Common myeloid progenitor, CD34-positive (primary cell): ENCODE results near the gene PCDH9.

ENCODE experiments used
- CTCF ChIA-PET: fragments of 350-600 bp; sonication (Branson Sonifier 250); formaldehyde crosslinking; loops from one replicate; lab custom pipeline; 2021; ENCODE audit warnings: antibody characterized with exemption; lab: Charles Lee
- POLR2A ChIA-PET: fragments of 350-600 bp; sonication (Branson Sonifier 250); formaldehyde crosslinking; loops from one replicate; lab custom pipeline; 2021; ENCODE audit warnings: antibody characterized with exemption; lab: Charles Lee
- DNase-seq, 3 donors: peaks; one replicate each; pipeline versions ENCODE4 v3.0.0 to v3.0.0-alpha.2; 2013
- H3K27ac ChIP-seq, 2 experiments: 1 replicate in 1 of 2; 2 replicates in 1 of 2; pipeline ENCODE4 v1.7.0; 2013; ENCODE audit warnings: inconsistent platforms in 2 of 2, low read length in 2 of 2, mild to moderate bottlenecking in 2 of 2, low read depth in 1 of 2, moderate library complexity in 1 of 2; ENCODE audit not compliant: severe bottlenecking in 2 of 2, insufficient read depth in 1 of 2, poor library complexity in 1 of 2
- H3K27me3 ChIP-seq, 5 experiments: replicated peaks in 2 of 5; 1 replicate in 3 of 5; 2 replicates in 2 of 5; pipeline versions ENCODE4 v1.6.1 to v1.7.0; 2013; ENCODE audit warnings: low read length in 4 of 5, mild to moderate bottlenecking in 2 of 5, moderate library complexity in 2 of 5, inconsistent platforms in 1 of 5; ENCODE audit not compliant: insufficient read depth in 5 of 5, control insufficient read depth in 4 of 5
- H3K36me3 ChIP-seq, 4 experiments: 1 replicate in 2 of 4; 2 replicates in 2 of 4; pipeline versions ENCODE4 v1.6.1 to v1.7.0; 2013; ENCODE audit warnings: low read length in 3 of 4, control low read depth in 1 of 4, mild to moderate bottlenecking in 1 of 4; ENCODE audit not compliant: control insufficient read depth in 4 of 4, insufficient read depth in 4 of 4
- H3K4me1 ChIP-seq, 4 experiments: 1 replicate in 3 of 4; 2 replicates in 1 of 4; pipeline versions ENCODE4 v1.6.1 to v1.7.1; 2013; ENCODE audit warnings: low read length in 3 of 4, mild to moderate bottlenecking in 3 of 4, control low read depth in 1 of 4, inconsistent platforms in 1 of 4, moderate library complexity in 1 of 4; ENCODE audit not compliant: control insufficient read depth in 4 of 4, insufficient read depth in 4 of 4; ENCODE audit errors: control extremely low read depth in 1 of 4
- H3K4me3 ChIP-seq, 7 experiments: 1 replicate in 4 of 7; 2 replicates in 3 of 7; pipeline versions ENCODE4 v1.5.1 to v1.7.0; 2013; ENCODE audit warnings: mild to moderate bottlenecking in 7 of 7, low read length in 6 of 7, moderate library complexity in 6 of 7, inconsistent platforms in 2 of 7, low read depth in 2 of 7, control low read depth in 1 of 7; ENCODE audit not compliant: insufficient read depth in 4 of 7, control insufficient read depth in 1 of 7; ENCODE audit errors: extremely low read depth in 1 of 7
- H3K9me3 ChIP-seq, 5 experiments: 1 replicate in 4 of 5; 2 replicates in 1 of 5; pipeline versions ENCODE4 v1.6.1 to v1.7.1; 2013; ENCODE audit warnings: low read length in 4 of 5, mild to moderate bottlenecking in 2 of 5, inconsistent platforms in 1 of 5, low read depth in 1 of 5, moderate library complexity in 1 of 5; ENCODE audit not compliant: control insufficient read depth in 4 of 5, insufficient read depth in 2 of 5; ENCODE audit errors: control extremely low read depth in 1 of 5
- whole genome bisulfite sequencing: methylation state at CpG from one replicate; pipeline ENCODE4 v1.1.5; 2013; ENCODE audit not compliant: insufficient coverage; 5-methylcytosine and 5-hydroxymethylcytosine counted together

The PCDH9 gene

DNA sequence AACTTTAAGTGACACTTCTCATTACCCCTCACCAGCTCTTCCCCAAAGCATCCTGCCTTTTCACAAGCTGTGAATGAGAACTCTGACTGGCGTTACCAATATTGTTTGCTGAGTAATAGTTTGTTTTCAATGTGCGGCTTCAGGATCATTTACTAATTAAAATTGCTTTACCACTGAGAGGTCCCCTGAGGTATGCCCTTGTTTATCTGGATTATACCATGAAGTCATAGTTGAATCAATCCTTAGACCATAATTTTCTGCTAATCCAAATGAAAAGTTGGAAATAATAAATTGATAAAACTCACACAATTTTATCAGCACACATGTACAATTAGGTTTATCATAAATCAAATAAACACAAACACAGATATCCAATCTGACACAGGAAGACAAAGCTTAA is 568.8 kb downstream of the PCDH9 start:
- H3K4me3 ChIP-seq = no peak overlapping the region
- WGBS = no CpG with 5 or more reads among the region's 2 CpGs
- H3K27ac ChIP-seq = no peak overlapping the region
- ChIA-PET POLR2A (no interaction called here), CTCF (no interaction called here)
- H3K9me3 ChIP-seq = no peaks in the 10 kb centered on the region
- no peaks in the 10 kb centered on the region for H3K4me1 ChIP-seq
- H3K27me3 ChIP-seq = no peaks in the 10 kb centered on the region
- no peak for DNase-seq
- H3K36me3 ChIP-seq = no peaks in the 10 kb centered on the region

DNA sequence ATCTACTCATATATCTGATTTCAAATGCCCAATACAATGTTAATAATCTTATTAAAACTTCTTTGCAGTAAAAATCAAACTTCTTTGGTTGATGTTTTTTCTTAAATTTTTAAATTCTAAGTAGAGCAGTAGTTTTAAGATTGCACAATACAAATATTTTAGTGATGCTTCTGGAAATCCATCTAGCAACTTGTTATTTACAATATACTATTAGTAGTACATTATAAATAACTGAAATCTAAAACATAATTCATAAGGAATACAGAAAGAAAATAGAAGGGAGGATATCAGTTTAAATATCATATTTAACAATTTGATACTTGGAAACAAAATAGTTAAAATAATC is 569.7 kb downstream of the PCDH9 start:
- H3K9me3 ChIP-seq = no peaks in the 10 kb centered on the region
- ChIA-PET POLR2A (no interaction called here), CTCF (no interaction called here)
- H3K27me3 ChIP-seq = no peaks in the 10 kb centered on the region
- no peaks in the 10 kb centered on the region for H3K4me1 ChIP-seq
- no peak overlapping the region for H3K27ac ChIP-seq
- DNase-seq = no peak
- no peak overlapping the region for H3K4me3 ChIP-seq
- H3K36me3 ChIP-seq = no peaks in the 10 kb centered on the region

DNA sequence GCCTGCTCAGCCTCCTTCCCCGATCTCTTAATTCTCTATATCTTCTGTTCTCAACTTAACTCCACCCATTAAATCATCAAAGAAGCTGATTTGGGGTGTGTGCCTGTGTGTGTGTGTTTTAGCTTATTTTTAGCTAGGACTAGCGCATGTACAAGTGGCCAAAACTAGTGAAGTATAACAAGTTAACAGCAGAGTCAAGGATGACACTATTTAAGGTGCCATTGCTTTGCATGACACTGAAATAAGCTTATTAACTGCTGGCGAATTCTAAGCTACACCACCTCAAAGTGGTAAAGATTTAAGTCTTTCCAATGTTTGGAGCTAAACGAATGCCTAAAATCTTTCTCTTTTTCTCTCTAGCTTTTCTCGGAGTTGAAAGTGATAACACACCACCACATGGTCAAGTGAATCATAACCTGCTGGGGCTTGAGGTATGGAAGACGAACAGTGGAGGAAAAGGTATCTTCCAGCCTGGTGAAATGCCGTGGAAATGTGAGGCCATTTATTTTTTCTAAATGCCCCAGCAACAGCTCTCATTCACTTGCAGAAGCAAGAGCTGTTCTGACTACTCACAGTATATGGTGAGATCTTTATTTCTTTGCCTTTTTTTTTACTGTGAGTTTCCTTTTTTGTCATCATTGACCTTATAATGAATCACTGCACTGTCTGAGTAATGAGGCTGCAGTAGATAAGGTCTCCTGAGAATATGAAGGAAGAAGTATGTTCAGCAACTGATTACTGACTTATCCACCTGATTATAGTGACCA is 570.3 kb downstream of the PCDH9 start:
- no peaks in the 10 kb centered on the region for H3K4me1 ChIP-seq
- WGBS = 96% methylated on average over 2 of the region's 7 CpGs
- ChIA-PET CTCF (no interaction called here), POLR2A (no interaction called here)
- no peaks in the 10 kb centered on the region for H3K36me3 ChIP-seq
- no peaks in the 10 kb centered on the region for H3K27me3 ChIP-seq
- DNase-seq = no peak
- H3K9me3 ChIP-seq = no peaks in the 10 kb centered on the region
- no peak overlapping the region for H3K4me3 ChIP-seq
- H3K27ac ChIP-seq = no peak overlapping the region

DNA sequence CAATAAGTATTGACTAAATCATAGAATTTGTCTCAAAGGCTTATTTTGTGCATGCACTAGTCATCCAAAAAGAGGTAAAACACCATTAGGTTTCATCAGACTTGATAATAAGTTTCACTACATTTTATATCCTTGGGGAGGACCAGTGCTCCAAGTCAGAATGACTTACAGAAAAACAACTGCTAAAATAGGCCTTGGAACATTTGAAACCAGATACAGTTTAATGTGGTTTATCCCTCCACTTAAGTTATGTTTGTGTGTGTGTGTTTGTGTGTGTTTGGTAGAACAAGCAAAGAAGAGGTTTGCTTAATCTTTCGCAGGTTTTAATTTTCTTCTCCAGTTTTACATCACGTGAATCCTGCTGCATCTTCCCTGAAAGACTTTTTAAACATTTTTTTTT is 570.9 kb downstream of the PCDH9 start:
- Histone ChIP-seq H3K27ac (no peak overlapping the region), H3K4me1 (no peaks in the 10 kb centered on the region), H3K36me3 (no peaks in the 10 kb centered on the region), H3K9me3 (no peaks in the 10 kb centered on the region), H3K4me3 (no peak overlapping the region), H3K27me3 (no peaks in the 10 kb centered on the region)
- 100% methylated on average over 1 of the region's 2 CpGs for WGBS
- no peak for DNase-seq
- CTCF ChIA-PET = no interaction called here
- POLR2A ChIA-PET = no interaction called here

DNA sequence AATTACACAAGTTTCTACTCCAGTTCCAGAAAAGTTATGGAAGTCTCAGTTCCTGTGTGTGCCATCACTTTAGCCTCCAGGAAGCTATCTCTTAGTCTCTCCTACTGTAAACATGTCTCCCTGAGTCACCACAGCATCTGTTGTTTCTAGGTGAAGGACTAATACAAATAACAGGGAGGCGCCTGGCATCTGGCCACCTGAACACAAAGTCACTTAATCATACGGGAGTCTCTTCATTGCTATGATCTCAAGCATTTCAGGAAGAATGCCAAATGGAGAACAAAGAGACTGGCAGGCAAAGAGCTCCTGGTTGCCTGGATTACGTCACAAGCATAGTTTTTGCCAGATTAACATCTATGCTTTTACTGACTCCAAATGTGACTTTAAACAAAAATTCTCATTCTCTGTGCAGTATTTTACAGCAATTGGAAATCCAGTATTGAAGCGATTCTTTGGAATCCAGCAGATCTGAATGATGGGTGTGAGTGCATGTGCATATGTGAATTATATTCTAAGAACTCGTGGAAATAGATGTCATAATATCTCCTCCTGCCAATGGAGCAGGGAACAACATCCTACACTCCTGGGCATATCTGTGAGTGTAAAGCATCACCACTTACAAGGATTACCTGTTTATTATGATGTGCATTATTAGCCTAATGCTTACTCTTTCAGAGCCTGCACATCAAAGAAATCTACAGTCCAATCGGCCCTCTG is 572.8 kb downstream of the PCDH9 start:
- Histone ChIP-seq H3K36me3 (no peaks in the 10 kb centered on the region), H3K27me3 (no peaks in the 10 kb centered on the region), H3K4me1 (no peaks in the 10 kb centered on the region), H3K4me3 (no peak overlapping the region), H3K9me3 (no peaks in the 10 kb centered on the region), H3K27ac (no peak overlapping the region)
- WGBS = 94% methylated on average over 3 of the region's 6 CpGs
- CTCF ChIA-PET = no interaction called here
- no peak for DNase-seq
- POLR2A ChIA-PET = no interaction called here

DNA sequence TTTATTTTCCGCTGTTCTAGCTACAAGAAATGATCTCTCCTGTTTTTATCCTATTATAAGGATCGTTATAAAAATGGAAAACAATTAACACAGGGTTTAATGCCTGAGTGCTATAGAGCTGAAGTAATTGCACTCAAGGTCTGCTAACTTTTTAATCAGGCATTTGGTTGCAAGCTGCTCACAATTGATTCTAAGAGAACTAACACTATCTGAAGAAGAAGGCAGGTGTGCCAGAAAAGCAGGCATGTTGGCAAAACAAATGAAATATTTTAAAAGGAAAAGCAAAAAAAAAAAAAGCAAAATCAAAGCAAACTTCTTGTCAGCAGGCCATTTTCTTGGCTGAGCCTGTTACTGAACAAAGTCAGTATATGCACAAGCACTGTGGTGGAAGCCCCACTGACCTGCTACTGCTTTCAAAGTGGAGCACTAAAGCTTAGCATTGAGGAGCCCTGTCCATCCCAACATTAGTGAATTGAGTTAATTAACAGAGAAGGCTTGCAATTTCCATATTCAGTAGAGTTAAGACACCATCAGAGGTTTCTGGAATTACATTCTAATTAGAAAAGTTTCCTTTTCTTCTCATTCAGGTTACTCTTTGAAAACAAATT is 574.2 kb downstream of the PCDH9 start:
- 100% methylated on average over 1 of the region's 2 CpGs for WGBS
- ChIA-PET CTCF (no interaction called here), POLR2A (interaction anchor here (0.6 to 0.7 kb wide), 2 partner anchors 119 to 1506 kb away, joined by 3 read pairs; no protein-coding TSS in a partner anchor)
- no peaks in the 10 kb centered on the region for H3K27me3 ChIP-seq
- no peaks in the 10 kb centered on the region for H3K36me3 ChIP-seq
- H3K9me3 ChIP-seq = no peaks in the 10 kb centered on the region
- no peak for DNase-seq
- no peak overlapping the region for H3K27ac ChIP-seq
- no peak overlapping the region for H3K4me3 ChIP-seq
- H3K4me1 ChIP-seq = no peaks in the 10 kb centered on the region

DNA sequence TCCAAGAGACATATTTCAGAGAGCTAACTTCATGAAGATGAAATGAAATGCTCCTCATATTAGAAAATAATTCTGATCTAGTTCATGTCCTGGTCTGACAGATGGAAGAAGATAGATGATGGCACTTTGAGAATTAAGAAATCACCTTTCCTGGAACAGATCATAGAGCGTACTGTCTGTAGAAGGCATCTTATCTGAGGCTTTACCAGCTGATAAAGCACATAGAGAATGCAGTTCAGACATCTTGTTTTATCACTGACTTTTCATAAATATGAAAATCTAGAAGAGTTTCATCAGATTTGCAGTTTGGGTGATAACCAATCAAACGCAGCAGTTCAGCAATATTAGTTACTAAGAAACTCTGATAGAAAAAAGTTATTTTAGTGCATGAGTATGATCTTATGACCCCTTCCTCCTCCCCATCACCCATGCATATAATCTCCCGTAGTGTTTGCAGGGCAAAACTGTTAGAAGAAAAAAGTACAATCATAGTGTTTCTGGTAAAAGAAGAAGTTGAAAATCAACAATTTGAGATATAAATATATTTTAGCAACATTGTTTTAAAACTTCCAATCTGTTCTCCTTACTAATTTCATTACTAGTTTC is 585.2 kb downstream of the PCDH9 start:
- ChIA-PET POLR2A (no interaction called here), CTCF (no interaction called here)
- Histone ChIP-seq H3K4me1 (no peaks in the 10 kb centered on the region), H3K27ac (no peak overlapping the region), H3K27me3 (no peaks in the 10 kb centered on the region), H3K36me3 (no peaks in the 10 kb centered on the region), H3K4me3 (no peak overlapping the region), H3K9me3 (peaks cover 0 to 3% (median 0%) of the 10 kb centered on the region in 5 experiments)
- DNase-seq = no peak
- WGBS = no CpG with 5 or more reads among the region's 3 CpGs
